ENCODE results near the gene OTUB2.

GRCh38 chr14:94001501-94002396, 24.4 kb upstream of the OTUB2 start:
- TF ChIP-seq CTCF (IDR thresholded peaks at IDR 0.05) (peak in 2 of 3 experiments; percentile 96 to 98), POLR2A (IDR thresholded peaks at IDR 0.05; ENCODE audit: low read depth) (no peak)
